IMR-90 (cell line): ENCODE data around the gene HIGD1C. TPM values are rescaled to one million over a fixed set of nuclear protein-coding genes. Genes with fewer than 3 reads are reported as not detected.
"Not testable (repeated sequence)": the region's sequence is repeated elsewhere in the genome, so short reads cannot be mapped to it uniquely, and the experiment has no call there.

Source experiments
- ATAC-seq: fragments of 200-7000 bp; cut with Tn5 transposase; 2 replicates; pipeline ENCODE4 v1.9.1; 2020; ENCODE audit warnings: low read depth, mild to moderate bottlenecking, moderate library complexity
- BruUV-seq: library from RNA; stranded (reverse); fragments of 400-500 nt; replicated peaks from 2 replicates; lab custom pipeline; 2021; lab: Mats Ljungman, UMichigan
- CTCF ChIA-PET: fragments of 300-600 bp; formaldehyde crosslinking; extraction: SDS; loops from one replicate; lab custom pipeline; 2021; ENCODE audit warnings: antibody characterized with exemption; lab: Yijun Ruan, JAX
- POLR2A ChIA-PET: fragments of 300-600 bp; sonication (Branson Sonifier 250); formaldehyde crosslinking; loops from one replicate; lab custom pipeline; 2022; ENCODE audit warnings: antibody characterized with exemption; ENCODE audit not compliant: unreplicated experiment; lab: Charles Lee
- DNase-seq: peaks from one replicate; pipeline ENCODE4 v3.0.0; 2013
- H2AFZ ChIP-seq: replicated peaks from 2 replicates; pipeline ENCODE3; 2013; ENCODE audit warnings: low read length, mild to moderate bottlenecking; ENCODE audit not compliant: poor library complexity
- H2AK5ac ChIP-seq: 2 replicates; pipeline ENCODE4 v1.6.1; 2013; ENCODE audit warnings: low read depth, low read length, inconsistent platforms
- H2AK9ac ChIP-seq: replicated peaks from 2 replicates; pipeline ENCODE3; 2013; ENCODE audit warnings: mild to moderate bottlenecking, low read depth, low read length, moderate library complexity; ENCODE audit not compliant: poor library complexity
- H2BK120ac ChIP-seq: 2 replicates; pipeline ENCODE4 v1.6.1; 2013; ENCODE audit warnings: low read depth, low read length, inconsistent platforms
- H2BK15ac ChIP-seq: 3 replicates; pipeline ENCODE4 v1.6.1; 2013; ENCODE audit warnings: low read depth, low read length, inconsistent platforms
- H2BK20ac ChIP-seq: 2 replicates; pipeline ENCODE4 v1.6.1; 2013; ENCODE audit warnings: low read depth, mild to moderate bottlenecking, inconsistent platforms, low read length, moderate library complexity
- H2BK5ac ChIP-seq: 2 replicates; pipeline ENCODE4 v1.6.1; 2013; ENCODE audit warnings: mild to moderate bottlenecking, low read depth, low read length, inconsistent platforms; ENCODE audit not compliant: poor library complexity, severe bottlenecking
- H3K14ac ChIP-seq: replicated peaks from 2 replicates; pipeline ENCODE4 v1.6.1; 2013; ENCODE audit warnings: low read depth, low read length, inconsistent platforms
- H3K18ac ChIP-seq: 2 replicates; pipeline ENCODE4 v1.6.1; 2013; ENCODE audit warnings: low read depth, low read length, control low read depth
- H3K23ac ChIP-seq: 2 replicates; pipeline ENCODE4 v1.6.1; 2013; ENCODE audit warnings: low read depth, low read length, inconsistent platforms
- H3K27ac ChIP-seq: 2 replicates; pipeline ENCODE4 v1.5.1; 2013; ENCODE audit warnings: mild to moderate bottlenecking, control low read depth, low read length; ENCODE audit not compliant: insufficient read depth
- H3K27me3 ChIP-seq: 2 replicates; pipeline ENCODE4 v1.6.1; 2013; ENCODE audit warnings: low read length; ENCODE audit not compliant: control insufficient read depth, insufficient read depth
- H3K36me3 ChIP-seq: 2 replicates; pipeline ENCODE4 v1.6.1; 2013; ENCODE audit warnings: low read length, mixed read lengths; ENCODE audit not compliant: control insufficient read depth, insufficient read depth
- H3K4ac ChIP-seq: 2 replicates; pipeline ENCODE4 v1.6.1; 2013; ENCODE audit warnings: low read depth, low read length, inconsistent platforms
- H3K4me1 ChIP-seq: 2 replicates; pipeline ENCODE4 v1.6.1; 2013; ENCODE audit warnings: low read length, mixed read lengths; ENCODE audit not compliant: control insufficient read depth, insufficient read depth
- H3K4me2 ChIP-seq: 2 replicates; pipeline ENCODE4 v1.6.1; 2013; ENCODE audit warnings: low read depth, mild to moderate bottlenecking, control low read depth, low read length, moderate library complexity
- H3K4me3 ChIP-seq: 2 replicates; pipeline ENCODE4 v1.5.1; 2013; ENCODE audit warnings: low read depth, mild to moderate bottlenecking, control low read depth, low read length, moderate library complexity; ENCODE audit not compliant: insufficient read depth
- H3K56ac ChIP-seq: 2 replicates; pipeline ENCODE4 v1.6.1; 2013; ENCODE audit warnings: low read length, inconsistent platforms; ENCODE audit not compliant: insufficient read depth; ENCODE audit errors: extremely low read depth
- H3K79me1 ChIP-seq, 2 experiments: 2 replicates each; pipeline ENCODE4 v1.6.1; 2013; ENCODE audit warnings: low read length in 2 of 2, inconsistent platforms in 1 of 2, low read depth in 1 of 2
- H3K9ac ChIP-seq: 2 replicates; pipeline ENCODE4 v1.6.1; 2013; ENCODE audit warnings: low read depth, low read length, control low read depth
- H3K9me1 ChIP-seq: 2 replicates; pipeline ENCODE4 v1.6.1; 2013; ENCODE audit warnings: low read length, inconsistent platforms; ENCODE audit not compliant: insufficient read depth
- H3K9me3 ChIP-seq: 2 replicates; pipeline ENCODE4 v1.6.1; 2013; ENCODE audit warnings: low read length; ENCODE audit not compliant: control insufficient read depth, insufficient read depth
- H4K20me1 ChIP-seq: 2 replicates; pipeline ENCODE4 v1.6.1; 2013; ENCODE audit warnings: low read length, inconsistent platforms; ENCODE audit not compliant: insufficient read depth
- H4K5ac ChIP-seq: 2 replicates; pipeline ENCODE4 v1.6.1; 2013; ENCODE audit warnings: mild to moderate bottlenecking, low read depth, low read length, control low read depth
- H4K8ac ChIP-seq, 2 experiments: 2 replicates each; pipeline ENCODE4 v1.6.1; 2013; ENCODE audit warnings: low read depth in 2 of 2, low read length in 2 of 2, control low read depth in 1 of 2, inconsistent platforms in 1 of 2
- H4K91ac ChIP-seq: 2 replicates; pipeline ENCODE4 v1.6.1; 2013; ENCODE audit warnings: low read depth, low read length, inconsistent platforms; ENCODE audit not compliant: insufficient read depth
- WGBS, 2 experiments: methylation state at CpG; one replicate each; pipeline versions ENCODE4 v1.1.5 to v1.1.7; 2013; ENCODE audit warnings: missing lambda C conversion rate in 2 of 2; ENCODE audit not compliant: insufficient read length in 1 of 2; ENCODE audit errors: extremely low coverage in 2 of 2; 5-methylcytosine and 5-hydroxymethylcytosine counted together
- dilution Hi-C: fragments of 300-500 bp; cut with HindIII; formaldehyde crosslinking; loops from one replicate; pipeline ENCODE4 v1.14.3; 2018; ENCODE audit warnings: low sequenced_read_pairs; ENCODE audit not compliant: unreplicated experiment
- in situ Hi-C: fragments of 300-500 bp; cut with MboI; formaldehyde crosslinking; loops from 3 replicates; pipeline ENCODE4 v1.14.3; 2019; ENCODE audit warnings: low sequenced_read_pairs, inconsistent platforms, mixed read lengths
- intact Hi-C: fragments of 100-400 bp; cut with micrococcal nuclease; formaldehyde crosslinking; loops from 2 replicates; pipeline ENCODE4 v1.10.0; 2022
- polyA plus RNA-seq, 3 experiments: library from polyadenylated mRNA; depleted of rRNA; stranded (reverse); fragments of >200 nt; gene quantifications; 2 replicates each; pipeline ENCODE4 v1.2.3, GENCODE V29; 2012; ENCODE audit warnings: low replicate concordance in 1 of 3
- total RNA-seq: library from RNA; depleted of rRNA; stranded (reverse); fragments of >200 nt; gene quantifications from 2 replicates; pipeline ENCODE4 v1.2.3, GENCODE V29; 2012

HIGD1C gene
- total and polyA plus RNA-seq, 2 of the 4 experiments (the other 2 are of a cell fraction) = not detected

DNA sequence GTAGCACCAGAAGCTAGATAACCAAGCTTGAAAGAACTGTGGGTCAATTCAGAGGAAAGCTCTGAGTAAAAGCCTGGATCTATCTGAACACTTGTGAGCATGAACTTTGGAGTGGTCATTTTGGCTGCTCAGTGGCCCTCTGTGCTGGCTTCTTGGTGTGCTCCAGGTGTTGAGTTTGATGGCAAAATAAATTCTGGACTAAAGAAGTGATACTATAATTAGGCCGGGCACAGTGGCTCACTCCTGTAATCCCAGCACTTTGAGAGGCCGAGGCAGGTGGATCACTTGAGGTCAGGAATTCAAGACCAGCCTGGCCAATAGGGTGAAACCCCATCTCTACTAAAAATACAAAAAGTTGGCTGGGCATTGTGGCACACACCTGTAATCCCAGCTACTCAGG, 2.4 kb downstream of the HIGD1C start:
- H2AK9ac ChIP-seq, H3K23ac ChIP-seq, H3K18ac ChIP-seq, H2BK120ac ChIP-seq, CTCF ChIA-PET, BruUV-seq, H3K4ac ChIP-seq, H3K36me3 ChIP-seq, H3K4me3 ChIP-seq, intact Hi-C loops, DNase-seq, H2BK5ac ChIP-seq, H4K91ac ChIP-seq, ATAC-seq, H3K9me3 ChIP-seq, H2BK15ac ChIP-seq, H3K9ac ChIP-seq, POLR2A ChIA-PET, in situ Hi-C loops, H3K27me3 ChIP-seq, H3K14ac ChIP-seq, H2AK5ac ChIP-seq, H3K79me1 ChIP-seq, H3K9me1 ChIP-seq, H2AFZ ChIP-seq, H3K4me1 ChIP-seq, H3K56ac ChIP-seq, H4K8ac ChIP-seq, H3K4me2 ChIP-seq, H2BK20ac ChIP-seq, H4K5ac ChIP-seq, H4K20me1 ChIP-seq, H3K27ac ChIP-seq, dilution Hi-C loops: not testable (repeated sequence)
- no CpG with 5 or more reads among the region's 2 CpGs for WGBS, 2 experiments
